IMR-90 (cell line): ENCODE data around the gene EBF3. TPM values are rescaled to one million over a fixed set of nuclear protein-coding genes. Genes with fewer than 3 reads are reported as not detected.

ENCODE experiments used
- ATAC-seq: fragments of 200-7000 bp; cut with Tn5 transposase; 2 replicates; pipeline ENCODE4 v1.9.1; 2020; ENCODE audit warnings: low read depth, mild to moderate bottlenecking, moderate library complexity
- BruUV-seq: library from RNA; stranded (reverse); fragments of 400-500 nt; replicated peaks from 2 replicates; lab custom pipeline; 2021; lab: Mats Ljungman, UMichigan
- CTCF ChIA-PET: fragments of 300-600 bp; formaldehyde crosslinking; extraction: SDS; loops from one replicate; lab custom pipeline; 2021; ENCODE audit warnings: antibody characterized with exemption; lab: Yijun Ruan, JAX
- POLR2A ChIA-PET: fragments of 300-600 bp; sonication (Branson Sonifier 250); formaldehyde crosslinking; loops from one replicate; lab custom pipeline; 2022; ENCODE audit warnings: antibody characterized with exemption; ENCODE audit not compliant: unreplicated experiment; lab: Charles Lee
- DNase-seq: peaks from one replicate; pipeline ENCODE4 v3.0.0; 2013
- H2AFZ ChIP-seq: replicated peaks from 2 replicates; pipeline ENCODE3; 2013; ENCODE audit warnings: low read length, mild to moderate bottlenecking; ENCODE audit not compliant: poor library complexity
- H2AK5ac ChIP-seq: 2 replicates; pipeline ENCODE4 v1.6.1; 2013; ENCODE audit warnings: low read depth, low read length, inconsistent platforms
- H2AK9ac ChIP-seq: replicated peaks from 2 replicates; pipeline ENCODE3; 2013; ENCODE audit warnings: mild to moderate bottlenecking, low read depth, low read length, moderate library complexity; ENCODE audit not compliant: poor library complexity
- H2BK120ac ChIP-seq: 2 replicates; pipeline ENCODE4 v1.6.1; 2013; ENCODE audit warnings: low read depth, low read length, inconsistent platforms
- H2BK15ac ChIP-seq: 3 replicates; pipeline ENCODE4 v1.6.1; 2013; ENCODE audit warnings: low read depth, low read length, inconsistent platforms
- H2BK20ac ChIP-seq: 2 replicates; pipeline ENCODE4 v1.6.1; 2013; ENCODE audit warnings: low read depth, mild to moderate bottlenecking, inconsistent platforms, low read length, moderate library complexity
- H2BK5ac ChIP-seq: 2 replicates; pipeline ENCODE4 v1.6.1; 2013; ENCODE audit warnings: mild to moderate bottlenecking, low read depth, low read length, inconsistent platforms; ENCODE audit not compliant: poor library complexity, severe bottlenecking
- H3K14ac ChIP-seq: replicated peaks from 2 replicates; pipeline ENCODE4 v1.6.1; 2013; ENCODE audit warnings: low read depth, low read length, inconsistent platforms
- H3K18ac ChIP-seq: 2 replicates; pipeline ENCODE4 v1.6.1; 2013; ENCODE audit warnings: low read depth, low read length, control low read depth
- H3K23ac ChIP-seq: 2 replicates; pipeline ENCODE4 v1.6.1; 2013; ENCODE audit warnings: low read depth, low read length, inconsistent platforms
- H3K27ac ChIP-seq: 2 replicates; pipeline ENCODE4 v1.5.1; 2013; ENCODE audit warnings: mild to moderate bottlenecking, control low read depth, low read length; ENCODE audit not compliant: insufficient read depth
- H3K27me3 ChIP-seq: 2 replicates; pipeline ENCODE4 v1.6.1; 2013; ENCODE audit warnings: low read length; ENCODE audit not compliant: control insufficient read depth, insufficient read depth
- H3K36me3 ChIP-seq: 2 replicates; pipeline ENCODE4 v1.6.1; 2013; ENCODE audit warnings: low read length, mixed read lengths; ENCODE audit not compliant: control insufficient read depth, insufficient read depth
- H3K4ac ChIP-seq: 2 replicates; pipeline ENCODE4 v1.6.1; 2013; ENCODE audit warnings: low read depth, low read length, inconsistent platforms
- H3K4me1 ChIP-seq: 2 replicates; pipeline ENCODE4 v1.6.1; 2013; ENCODE audit warnings: low read length, mixed read lengths; ENCODE audit not compliant: control insufficient read depth, insufficient read depth
- H3K4me2 ChIP-seq: 2 replicates; pipeline ENCODE4 v1.6.1; 2013; ENCODE audit warnings: low read depth, mild to moderate bottlenecking, control low read depth, low read length, moderate library complexity
- H3K4me3 ChIP-seq: 2 replicates; pipeline ENCODE4 v1.5.1; 2013; ENCODE audit warnings: low read depth, mild to moderate bottlenecking, control low read depth, low read length, moderate library complexity; ENCODE audit not compliant: insufficient read depth
- H3K56ac ChIP-seq: 2 replicates; pipeline ENCODE4 v1.6.1; 2013; ENCODE audit warnings: low read length, inconsistent platforms; ENCODE audit not compliant: insufficient read depth; ENCODE audit errors: extremely low read depth
- H3K79me1 ChIP-seq, 2 experiments: 2 replicates each; pipeline ENCODE4 v1.6.1; 2013; ENCODE audit warnings: low read length in 2 of 2, inconsistent platforms in 1 of 2, low read depth in 1 of 2
- H3K9ac ChIP-seq: 2 replicates; pipeline ENCODE4 v1.6.1; 2013; ENCODE audit warnings: low read depth, low read length, control low read depth
- H3K9me1 ChIP-seq: 2 replicates; pipeline ENCODE4 v1.6.1; 2013; ENCODE audit warnings: low read length, inconsistent platforms; ENCODE audit not compliant: insufficient read depth
- H3K9me3 ChIP-seq: 2 replicates; pipeline ENCODE4 v1.6.1; 2013; ENCODE audit warnings: low read length; ENCODE audit not compliant: control insufficient read depth, insufficient read depth
- H4K20me1 ChIP-seq: 2 replicates; pipeline ENCODE4 v1.6.1; 2013; ENCODE audit warnings: low read length, inconsistent platforms; ENCODE audit not compliant: insufficient read depth
- H4K5ac ChIP-seq: 2 replicates; pipeline ENCODE4 v1.6.1; 2013; ENCODE audit warnings: mild to moderate bottlenecking, low read depth, low read length, control low read depth
- H4K8ac ChIP-seq, 2 experiments: 2 replicates each; pipeline ENCODE4 v1.6.1; 2013; ENCODE audit warnings: low read depth in 2 of 2, low read length in 2 of 2, control low read depth in 1 of 2, inconsistent platforms in 1 of 2
- H4K91ac ChIP-seq: 2 replicates; pipeline ENCODE4 v1.6.1; 2013; ENCODE audit warnings: low read depth, low read length, inconsistent platforms; ENCODE audit not compliant: insufficient read depth
- BHLHE40 ChIP-seq: fragments of 150-350 bp; IDR thresholded peaks from 2 replicates; pipeline ENCODE4 v1.6.1; 2016; ENCODE audit warnings: mild to moderate bottlenecking, low read depth, low read length
- CEBPB ChIP-seq: IDR thresholded peaks from 2 replicates; pipeline ENCODE4 v1.6.1; 2012; ENCODE audit warnings: low read depth, low read length, improper control_type of control experiment
- CHD1 ChIP-seq: IDR thresholded peaks from 2 replicates; pipeline ENCODE4 v1.6.1; 2012; ENCODE audit warnings: low read depth, low read length, improper control_type of control experiment
- FOS ChIP-seq: fragments of 150-350 bp; IDR thresholded peaks from 2 replicates; pipeline ENCODE4 v1.6.1; 2016; ENCODE audit warnings: low read depth, low read length
- MAFK ChIP-seq: IDR thresholded peaks from 2 replicates; pipeline ENCODE4 v1.6.1; 2012; ENCODE audit warnings: low read depth, low read length, improper control_type of control experiment
- MAZ ChIP-seq: IDR thresholded peaks from 2 replicates; pipeline ENCODE4 v1.6.1; 2012; ENCODE audit warnings: low read depth, mild to moderate bottlenecking, low read length, improper control_type of control experiment, moderate library complexity, borderline replicate concordance
- MXI1 ChIP-seq: IDR thresholded peaks from 2 replicates; pipeline ENCODE4 v1.6.1; 2012; ENCODE audit warnings: low read depth, mild to moderate bottlenecking, low read length, moderate library complexity, borderline replicate concordance
- NFE2L2 ChIP-seq: fragments of 150-350 bp; IDR thresholded peaks from 2 replicates; pipeline ENCODE4 v1.6.1; 2016; ENCODE audit warnings: low read depth, mild to moderate bottlenecking, low read length
- POLR2A ChIP-seq: IDR thresholded peaks from 2 replicates; pipeline ENCODE4 v1.6.1; 2012; ENCODE audit warnings: mild to moderate bottlenecking, low read depth, low read length
- RCOR1 ChIP-seq: IDR thresholded peaks from 2 replicates; pipeline ENCODE4 v1.6.1; 2012; ENCODE audit warnings: mild to moderate bottlenecking, low read length, improper control_type of control experiment; ENCODE audit not compliant: insufficient replicate concordance
- RFX5 ChIP-seq: IDR thresholded peaks from 2 replicates; pipeline ENCODE4 v1.8.0; 2012; ENCODE audit warnings: low read depth, mild to moderate bottlenecking, low read length, moderate library complexity
- WGBS, 2 experiments: methylation state at CpG; one replicate each; pipeline versions ENCODE4 v1.1.5 to v1.1.7; 2013; ENCODE audit warnings: missing lambda C conversion rate in 2 of 2; ENCODE audit not compliant: insufficient read length in 1 of 2; ENCODE audit errors: extremely low coverage in 2 of 2; 5-methylcytosine and 5-hydroxymethylcytosine counted together
- dilution Hi-C: fragments of 300-500 bp; cut with HindIII; formaldehyde crosslinking; loops from one replicate; pipeline ENCODE4 v1.14.3; 2018; ENCODE audit warnings: low sequenced_read_pairs; ENCODE audit not compliant: unreplicated experiment
- in situ Hi-C: fragments of 300-500 bp; cut with MboI; formaldehyde crosslinking; loops from 3 replicates; pipeline ENCODE4 v1.14.3; 2019; ENCODE audit warnings: low sequenced_read_pairs, inconsistent platforms, mixed read lengths
- intact Hi-C: fragments of 100-400 bp; cut with micrococcal nuclease; formaldehyde crosslinking; loops from 2 replicates; pipeline ENCODE4 v1.10.0; 2022
- polyA plus RNA-seq, 3 experiments: library from polyadenylated mRNA; depleted of rRNA; stranded (reverse); fragments of >200 nt; gene quantifications; 2 replicates each; pipeline ENCODE4 v1.2.3, GENCODE V29; 2012; ENCODE audit warnings: low replicate concordance in 1 of 3
- total RNA-seq: library from RNA; depleted of rRNA; stranded (reverse); fragments of >200 nt; gene quantifications from 2 replicates; pipeline ENCODE4 v1.2.3, GENCODE V29; 2012
- TF ChIP-seq, protein P1 (sequence below): conservative IDR thresholded peaks from 2 replicates; pipeline ENCODE4 v1.5.1; 2012; ENCODE audit warnings: mild to moderate bottlenecking, low read depth, low read length, improper control_type of control experiment
- TF ChIP-seq, protein P2 (sequence below): fragments of 150-350 bp; IDR thresholded peaks from 2 replicates; pipeline ENCODE4 v1.6.1; 2017; ENCODE audit warnings: mild to moderate bottlenecking, antibody characterized with exemption, low read length, low read depth

The EBF3 gene
- total and polyA plus RNA-seq, 2 of the 4 experiments (the other 2 are of a cell fraction), result 0.36 to 0.70 TPM

DNA sequence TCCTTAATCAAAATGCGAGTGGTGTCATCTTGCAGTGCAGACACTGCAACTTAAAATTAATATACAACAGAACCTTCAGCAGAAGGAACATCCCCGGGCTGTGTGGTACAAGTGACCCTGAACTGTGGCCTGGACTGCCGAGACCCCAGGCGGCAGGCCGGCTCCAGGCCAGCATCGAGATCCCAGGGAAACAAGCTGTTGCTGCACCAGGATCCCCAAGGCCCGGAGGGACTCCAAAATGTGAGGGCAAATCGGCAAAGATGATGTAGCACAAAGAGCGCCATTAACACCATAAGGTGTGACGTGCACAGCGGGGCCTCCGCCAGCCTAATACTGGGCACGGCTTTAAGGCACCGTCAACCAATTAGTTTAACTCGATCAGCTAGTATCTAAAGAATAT is 73.9 kb downstream of the EBF3 start:
- intact Hi-C loops (no loop called here), dilution Hi-C loops (no loop called here), in situ Hi-C loops (no loop called here)
- no peak overlapping the region for H3K27ac ChIP-seq
- no TSS peak for BruUV-seq
- H3K4me2 ChIP-seq, result no peak overlapping the region
- ATAC-seq (no peak), DNase-seq (no peak)
- no peak overlapping the region for H2BK120ac ChIP-seq
- H3K18ac ChIP-seq, result no peak overlapping the region
- no peak overlapping the region for H2AK9ac ChIP-seq
- H4K8ac ChIP-seq, result no peak overlapping the region
- no peak overlapping the region for H2AK5ac ChIP-seq
- no peaks in the 10 kb centered on the region for H3K4me1 ChIP-seq
- peaks cover 2% of the 10 kb centered on the region; the same call in 1 of the 2 replicates for H3K9me3 ChIP-seq
- ChIA-PET CTCF (no interaction called here), POLR2A (no interaction called here)
- H3K4me3 ChIP-seq, result no peak overlapping the region
- WGBS, 2 experiments, result 81% methylated on average over 5 of the region's 15 CpGs; no CpG with 5 or more reads in 1 of the 2 experiments
- H3K9ac ChIP-seq, result no peak overlapping the region
- no peak overlapping the region for H2BK5ac ChIP-seq
- H3K23ac ChIP-seq, result no peak overlapping the region
- H4K91ac ChIP-seq, result no peak overlapping the region
- TF ChIP-seq NFE2L2, result no peak
- no peak for TF ChIP-seq BHLHE40
- TF ChIP-seq CHD1, result no peak
- TF ChIP-seq, protein P1, sequence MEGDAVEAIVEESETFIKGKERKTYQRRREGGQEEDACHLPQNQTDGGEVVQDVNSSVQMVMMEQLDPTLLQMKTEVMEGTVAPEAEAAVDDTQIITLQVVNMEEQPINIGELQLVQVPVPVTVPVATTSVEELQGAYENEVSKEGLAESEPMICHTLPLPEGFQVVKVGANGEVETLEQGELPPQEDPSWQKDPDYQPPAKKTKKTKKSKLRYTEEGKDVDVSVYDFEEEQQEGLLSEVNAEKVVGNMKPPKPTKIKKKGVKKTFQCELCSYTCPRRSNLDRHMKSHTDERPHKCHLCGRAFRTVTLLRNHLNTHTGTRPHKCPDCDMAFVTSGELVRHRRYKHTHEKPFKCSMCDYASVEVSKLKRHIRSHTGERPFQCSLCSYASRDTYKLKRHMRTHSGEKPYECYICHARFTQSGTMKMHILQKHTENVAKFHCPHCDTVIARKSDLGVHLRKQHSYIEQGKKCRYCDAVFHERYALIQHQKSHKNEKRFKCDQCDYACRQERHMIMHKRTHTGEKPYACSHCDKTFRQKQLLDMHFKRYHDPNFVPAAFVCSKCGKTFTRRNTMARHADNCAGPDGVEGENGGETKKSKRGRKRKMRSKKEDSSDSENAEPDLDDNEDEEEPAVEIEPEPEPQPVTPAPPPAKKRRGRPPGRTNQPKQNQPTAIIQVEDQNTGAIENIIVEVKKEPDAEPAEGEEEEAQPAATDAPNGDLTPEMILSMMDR, result no peak
- TF ChIP-seq RCOR1, result no peak
- no peak for TF ChIP-seq MAZ
- no peak for TF ChIP-seq CEBPB
- TF ChIP-seq MAFK, result no peak
- TF ChIP-seq, protein P2, sequence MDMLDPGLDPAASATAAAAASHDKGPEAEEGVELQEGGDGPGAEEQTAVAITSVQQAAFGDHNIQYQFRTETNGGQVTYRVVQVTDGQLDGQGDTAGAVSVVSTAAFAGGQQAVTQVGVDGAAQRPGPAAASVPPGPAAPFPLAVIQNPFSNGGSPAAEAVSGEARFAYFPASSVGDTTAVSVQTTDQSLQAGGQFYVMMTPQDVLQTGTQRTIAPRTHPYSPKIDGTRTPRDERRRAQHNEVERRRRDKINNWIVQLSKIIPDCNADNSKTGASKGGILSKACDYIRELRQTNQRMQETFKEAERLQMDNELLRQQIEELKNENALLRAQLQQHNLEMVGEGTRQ, result no peak
- no peak for TF ChIP-seq POLR2A
- TF ChIP-seq RFX5, result no peak
- no peak for TF ChIP-seq MXI1
- TF ChIP-seq FOS, result no peak
- no peak overlapping the region for H3K14ac ChIP-seq
- H2AFZ ChIP-seq, result no peak overlapping the region
- no peak overlapping the region for H3K56ac ChIP-seq
- no peak overlapping the region for H2BK20ac ChIP-seq
- no peaks in the 10 kb centered on the region; the same call in 1 of the 2 replicates for H4K20me1 ChIP-seq
- H3K79me1 ChIP-seq, result no peaks in the 10 kb centered on the region
- H4K5ac ChIP-seq, result no peak overlapping the region
- H3K27me3 ChIP-seq, result no peaks in the 10 kb centered on the region
- no peak overlapping the region for H3K4ac ChIP-seq
- H3K36me3 ChIP-seq, result no peaks in the 10 kb centered on the region
- no peaks in the 10 kb centered on the region for H3K9me1 ChIP-seq
- no peak overlapping the region for H2BK15ac ChIP-seq
